ENCODE measurements around the gene GORASP2. TPM values are rescaled to one million over a fixed set of nuclear protein-coding genes. Genes with fewer than 3 reads are reported as not detected.

Gene GORASP2
- total RNA-seq, 1 donor from 2014 or later: 78.1 TPM

DNA sequence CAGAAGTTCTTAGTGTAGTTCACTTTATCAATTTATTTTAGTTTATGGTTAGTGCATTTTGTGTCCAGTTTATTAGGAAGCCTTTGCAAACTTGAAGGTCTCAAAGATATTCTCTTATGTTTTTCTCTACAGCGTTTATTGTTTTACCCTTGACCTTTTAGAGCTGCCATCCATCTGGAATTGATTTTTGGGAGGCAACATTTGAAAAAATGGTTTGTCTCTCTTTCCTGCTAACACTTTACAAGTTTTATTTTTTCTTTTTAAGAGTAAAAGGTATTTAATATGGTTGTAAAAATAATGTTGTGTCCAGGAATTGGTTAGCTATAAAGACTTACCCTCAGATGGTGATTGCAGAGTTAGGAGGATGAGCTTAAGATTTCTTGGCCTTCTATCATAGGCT lies 14.0 kb downstream of the GORASP2 start:
- DNase-seq (ENCODE audit: low read depth): no peak
- H3K27me3 ChIP-seq (ENCODE audit: control insufficient read depth, insufficient read depth, low read length): no peaks in the 10 kb centered on the region
- TF ChIP-seq, protein P1, sequence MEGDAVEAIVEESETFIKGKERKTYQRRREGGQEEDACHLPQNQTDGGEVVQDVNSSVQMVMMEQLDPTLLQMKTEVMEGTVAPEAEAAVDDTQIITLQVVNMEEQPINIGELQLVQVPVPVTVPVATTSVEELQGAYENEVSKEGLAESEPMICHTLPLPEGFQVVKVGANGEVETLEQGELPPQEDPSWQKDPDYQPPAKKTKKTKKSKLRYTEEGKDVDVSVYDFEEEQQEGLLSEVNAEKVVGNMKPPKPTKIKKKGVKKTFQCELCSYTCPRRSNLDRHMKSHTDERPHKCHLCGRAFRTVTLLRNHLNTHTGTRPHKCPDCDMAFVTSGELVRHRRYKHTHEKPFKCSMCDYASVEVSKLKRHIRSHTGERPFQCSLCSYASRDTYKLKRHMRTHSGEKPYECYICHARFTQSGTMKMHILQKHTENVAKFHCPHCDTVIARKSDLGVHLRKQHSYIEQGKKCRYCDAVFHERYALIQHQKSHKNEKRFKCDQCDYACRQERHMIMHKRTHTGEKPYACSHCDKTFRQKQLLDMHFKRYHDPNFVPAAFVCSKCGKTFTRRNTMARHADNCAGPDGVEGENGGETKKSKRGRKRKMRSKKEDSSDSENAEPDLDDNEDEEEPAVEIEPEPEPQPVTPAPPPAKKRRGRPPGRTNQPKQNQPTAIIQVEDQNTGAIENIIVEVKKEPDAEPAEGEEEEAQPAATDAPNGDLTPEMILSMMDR (IDR thresholded peaks at IDR 0.05; ENCODE audit: insufficient read depth, low read length, poor library complexity, severe bottlenecking): no peak
- no peaks in the 10 kb centered on the region for H3K36me3 ChIP-seq (ENCODE audit: control insufficient read depth, insufficient read depth, low read length)
- no peak overlapping the region for H3K4me3 ChIP-seq (ENCODE audit: low read depth, low read length)

DNA sequence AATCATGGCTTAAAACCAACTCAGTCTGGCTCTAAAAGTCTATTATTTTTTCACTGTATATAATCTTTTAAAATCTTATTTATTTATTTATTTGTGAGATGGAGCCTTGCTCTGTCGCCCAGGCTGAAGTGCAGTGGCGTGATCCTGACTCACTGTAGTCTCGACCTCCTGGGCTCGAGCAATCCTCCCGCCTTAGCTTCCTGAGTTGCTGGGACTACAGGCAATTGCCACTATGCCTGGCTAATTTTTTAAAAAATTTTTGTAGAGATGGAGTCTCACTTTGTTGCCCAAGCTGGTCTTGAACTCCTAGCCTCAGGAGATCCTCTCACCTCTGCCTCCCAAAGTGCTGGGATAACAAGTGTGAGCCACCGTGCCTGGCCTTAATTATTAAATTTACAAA lies 14.5 kb downstream of the GORASP2 start:
- H3K4me3 ChIP-seq (ENCODE audit: low read depth, low read length): no peak overlapping the region

DNA sequence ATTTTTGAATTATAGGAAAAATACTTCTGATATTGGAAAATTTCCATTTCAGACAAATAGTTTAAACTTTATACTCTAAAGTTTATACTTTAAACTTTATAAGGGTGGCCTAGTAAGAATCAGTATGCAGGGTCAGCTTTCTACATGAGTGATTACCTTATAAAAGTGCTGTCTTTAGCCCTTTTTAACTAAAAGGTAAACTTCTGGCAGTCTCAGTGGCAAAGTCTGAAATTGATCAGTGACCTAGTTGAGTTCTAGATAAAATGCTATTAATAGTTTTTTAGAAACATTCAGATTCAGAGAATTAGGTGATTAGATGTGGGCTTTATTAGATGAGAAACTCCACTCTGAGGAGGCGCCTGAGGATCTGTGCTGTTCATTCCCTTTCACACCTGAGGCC lies 15.5 kb downstream of the GORASP2 start:
- no peak for DNase-seq (ENCODE audit: low read depth)
- H3K27me3 ChIP-seq (ENCODE audit: control insufficient read depth, insufficient read depth, low read length): no peaks in the 10 kb centered on the region
- no peaks in the 10 kb centered on the region for H3K36me3 ChIP-seq (ENCODE audit: control insufficient read depth, insufficient read depth, low read length)
- H3K4me3 ChIP-seq (ENCODE audit: low read depth, low read length): no peak overlapping the region
- TF ChIP-seq, protein P1 (IDR thresholded peaks at IDR 0.05; ENCODE audit: insufficient read depth, low read length, poor library complexity, severe bottlenecking): no peak

More for the DNA sequence above, 14.5 kb downstream of the GORASP2 start:
- H3K36me3 ChIP-seq (ENCODE audit: control insufficient read depth, insufficient read depth, low read length): no peaks in the 10 kb centered on the region
- no peak for DNase-seq (ENCODE audit: low read depth)
- TF ChIP-seq, protein P1 (IDR thresholded peaks at IDR 0.05; ENCODE audit: insufficient read depth, low read length, poor library complexity, severe bottlenecking): no peak
- H3K27me3 ChIP-seq (ENCODE audit: control insufficient read depth, insufficient read depth, low read length): no peaks in the 10 kb centered on the region

DNA sequence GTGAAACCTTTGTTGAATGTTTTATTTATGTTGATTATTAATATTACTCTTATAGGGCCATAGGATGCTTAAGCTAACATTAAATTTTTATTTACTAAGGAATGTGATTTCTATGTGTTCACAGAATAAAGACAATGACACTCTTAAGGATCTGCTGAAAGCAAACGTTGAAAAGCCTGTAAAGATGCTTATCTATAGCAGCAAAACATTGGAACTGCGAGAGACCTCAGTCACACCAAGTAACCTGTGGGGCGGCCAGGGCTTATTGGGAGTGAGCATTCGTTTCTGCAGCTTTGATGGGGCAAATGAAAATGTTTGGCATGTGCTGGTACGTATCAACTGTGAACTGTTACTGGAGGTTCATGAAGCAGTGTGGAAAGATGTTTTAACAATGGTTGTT lies 20.4 kb downstream of the GORASP2 start:
- H3K4me3 ChIP-seq (ENCODE audit: low read depth, low read length): no peak overlapping the region
- no peaks in the 10 kb centered on the region for H3K27me3 ChIP-seq (ENCODE audit: control insufficient read depth, insufficient read depth, low read length)
- DNase-seq (ENCODE audit: low read depth): no peak
- H3K36me3 ChIP-seq (ENCODE audit: control insufficient read depth, insufficient read depth, low read length): peaks cover 1% of the 10 kb centered on the region
- TF ChIP-seq, protein P1 (IDR thresholded peaks at IDR 0.05; ENCODE audit: insufficient read depth, low read length, poor library complexity, severe bottlenecking): no peak

DNA sequence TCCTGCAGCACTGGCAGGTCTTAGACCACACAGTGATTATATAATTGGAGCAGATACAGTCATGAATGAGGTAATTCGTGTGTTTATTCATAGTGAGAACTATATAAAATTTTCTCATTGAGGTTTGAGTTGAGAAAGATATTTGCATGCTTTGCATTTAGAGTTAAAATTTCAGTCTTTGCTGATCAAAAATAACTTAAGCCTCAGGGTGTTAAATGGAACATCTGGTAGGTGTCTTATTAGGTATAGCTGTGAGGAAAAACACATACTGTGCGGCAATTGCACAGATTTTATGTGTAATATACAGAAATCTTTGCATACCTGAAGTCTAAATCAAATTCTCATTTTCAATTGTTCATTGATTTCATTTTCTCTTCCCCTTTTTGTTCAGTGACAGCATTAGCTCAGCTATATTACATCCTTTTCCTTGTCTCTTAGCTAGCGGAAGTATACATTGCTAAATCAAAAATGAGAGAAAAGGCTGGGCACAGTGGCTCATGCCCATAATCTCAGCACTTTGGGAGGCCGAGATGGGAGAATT lies 21.2 kb downstream of the GORASP2 start:
- no peak for DNase-seq (ENCODE audit: low read depth)
- Histone ChIP-seq H3K4me3 (ENCODE audit: low read depth, low read length) (no peak overlapping the region), H3K36me3 (ENCODE audit: control insufficient read depth, insufficient read depth, low read length) (peaks cover 3% of the 10 kb centered on the region), H3K27me3 (ENCODE audit: control insufficient read depth, insufficient read depth, low read length) (no peaks in the 10 kb centered on the region)
- TF ChIP-seq, protein P1 (IDR thresholded peaks at IDR 0.05; ENCODE audit: insufficient read depth, low read length, poor library complexity, severe bottlenecking): no peak

DNA sequence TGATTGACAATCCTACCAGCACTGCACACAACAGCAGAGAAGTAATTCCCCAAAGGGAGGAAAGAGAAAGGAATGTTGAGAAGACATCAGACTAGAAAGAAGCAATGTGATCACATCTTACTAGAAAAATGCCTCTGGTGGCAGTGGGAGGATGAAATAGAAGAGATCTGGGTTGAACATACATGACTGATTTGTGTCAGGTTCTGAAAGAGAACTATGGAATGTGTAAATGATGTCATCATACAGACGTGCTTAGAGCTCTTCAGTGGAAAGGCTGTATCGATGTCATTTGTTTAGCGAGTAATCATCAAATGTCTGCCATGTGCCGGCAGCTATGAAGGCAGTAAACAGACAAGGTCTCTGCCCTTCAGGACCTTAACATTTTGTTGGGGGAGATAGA lies 24.9 kb downstream of the GORASP2 start:
- TF ChIP-seq, protein P1 (IDR thresholded peaks at IDR 0.05; ENCODE audit: insufficient read depth, low read length, poor library complexity, severe bottlenecking): no peak
- Histone ChIP-seq H3K36me3 (ENCODE audit: control insufficient read depth, insufficient read depth, low read length) (peaks cover 3% of the 10 kb centered on the region), H3K4me3 (ENCODE audit: low read depth, low read length) (no peak overlapping the region), H3K27me3 (ENCODE audit: control insufficient read depth, insufficient read depth, low read length) (no peaks in the 10 kb centered on the region)
- no peak for DNase-seq (ENCODE audit: low read depth)
